GM23338 (cell line): Measurements from ENCODE around the gene ACVRL1. TPM values are rescaled to one million over a fixed set of nuclear protein-coding genes. Genes with fewer than 3 reads are reported as not detected.
A peak's percentile ranks its signal among the peaks of the same experiment; 100 is the strongest.

Experiments used
- ATAC-seq: fragments of 200-7000 bp; cut with Tn5 transposase; 3 replicates; pipeline ENCODE4 v1.9.1; 2020
- DNase-seq: peaks from one replicate; pipeline ENCODE4 v3.0.0-alpha.2; 2015; ENCODE audit warnings: low spot score
- H2AFZ ChIP-seq: fragments of 200-600 bp; sonication (generic); 2 replicates; pipeline ENCODE4 v1.8.0; 2016; ENCODE audit warnings: antibody characterized with exemption, mild to moderate bottlenecking, moderate library complexity
- H3F3A ChIP-seq: fragments of 200-600 bp; sonication (generic); replicated peaks from 2 replicates; pipeline ENCODE4 v1.8.0; 2017; ENCODE audit warnings: antibody characterized with exemption, mixed run types, low read depth
- H3K27ac ChIP-seq: fragments of 200-600 bp; sonication (generic); 2 replicates; pipeline ENCODE4 v1.6.1; 2016; ENCODE audit warnings: low read depth
- H3K27me3 ChIP-seq: fragments of 200-600 bp; sonication (generic); 2 replicates; pipeline ENCODE4 v1.8.0; 2016; ENCODE audit warnings: mild to moderate bottlenecking, mixed run types, moderate library complexity; ENCODE audit not compliant: insufficient read depth
- H3K36me3 ChIP-seq: fragments of 200-600 bp; sonication (generic); 2 replicates; pipeline ENCODE4 v1.8.0; 2016; ENCODE audit warnings: mild to moderate bottlenecking; ENCODE audit not compliant: insufficient read depth
- H3K4me1 ChIP-seq: fragments of 200-600 bp; sonication (generic); 2 replicates; pipeline ENCODE4 v1.8.0; 2016; ENCODE audit warnings: mild to moderate bottlenecking, moderate library complexity; ENCODE audit not compliant: insufficient read depth
- H3K4me2 ChIP-seq: fragments of 200-600 bp; sonication (generic); 2 replicates; pipeline ENCODE4 v1.7.1; 2017; ENCODE audit warnings: mixed run types
- H3K4me3 ChIP-seq: fragments of 200-600 bp; sonication (generic); 2 replicates; pipeline ENCODE4 v1.6.1; 2016; ENCODE audit warnings: mixed run types
- H3K79me2 ChIP-seq: fragments of 200-600 bp; sonication (generic); replicated peaks from 2 replicates; pipeline ENCODE4 v1.8.0; 2017; ENCODE audit warnings: mild to moderate bottlenecking; ENCODE audit not compliant: insufficient read depth
- H3K9me2 ChIP-seq: fragments of 200-600 bp; sonication (generic); 2 replicates; pipeline ENCODE4 v1.8.0; 2017; ENCODE audit not compliant: insufficient read depth
- H4K20me1 ChIP-seq: fragments of 200-600 bp; sonication (generic); replicated peaks from 2 replicates; pipeline ENCODE4 v1.8.0; 2017; ENCODE audit warnings: mild to moderate bottlenecking; ENCODE audit not compliant: insufficient read depth
- H3K27ac Mint-ChIP-seq: 2 replicates; pipeline ENCODE4 v1.8.0; 2020; ENCODE audit warnings: inconsistent platforms, mild to moderate bottlenecking, moderate library complexity, mixed read lengths
- H3K27me3 Mint-ChIP-seq: 3 replicates; pipeline ENCODE4 v1.8.0; 2022; ENCODE audit warnings: low read depth, mild to moderate bottlenecking, moderate library complexity, mixed read lengths, inconsistent platforms; ENCODE audit not compliant: insufficient read depth, poor library complexity
- H3K36me3 Mint-ChIP-seq: 3 replicates; pipeline ENCODE4 v1.8.0; 2021; ENCODE audit warnings: low read depth, mild to moderate bottlenecking, inconsistent platforms, moderate library complexity, mixed read lengths
- H3K4me1 Mint-ChIP-seq: 3 replicates; pipeline ENCODE4 v1.8.0; 2020; ENCODE audit warnings: mild to moderate bottlenecking, inconsistent platforms, mixed read lengths
- H3K4me3 Mint-ChIP-seq: 3 replicates; pipeline ENCODE4 v1.8.0; 2021; ENCODE audit warnings: moderate library complexity, mild to moderate bottlenecking, inconsistent platforms, mixed read lengths
- H3K9me3 Mint-ChIP-seq: 3 replicates; pipeline ENCODE4 v1.8.0; 2020; ENCODE audit warnings: moderate library complexity, mild to moderate bottlenecking, inconsistent platforms, mixed read lengths
- CREB1 ChIP-seq: fragments of 250-450 bp; sonication (Bioruptor Pico); IDR thresholded peaks from 2 replicates; pipeline ENCODE4 v1.5.0; 2020; ENCODE audit warnings: low read depth, mild to moderate bottlenecking, moderate library complexity
- EZH2 ChIP-seq: fragments of 200-600 bp; sonication (generic); IDR thresholded peaks from one replicate; pipeline ENCODE4 v1.8.0; 2017; ENCODE audit warnings: antibody characterized with exemption, mild to moderate bottlenecking, low read depth; ENCODE audit not compliant: unreplicated experiment
- JUNB ChIP-seq: IDR thresholded peaks from one replicate; pipeline ENCODE4 v1.6.1; 2016; ENCODE audit warnings: antibody characterized with exemption; ENCODE audit not compliant: unreplicated experiment
- NANOG ChIP-seq: IDR thresholded peaks from 2 replicates; pipeline ENCODE4 v1.6.1; 2016; ENCODE audit warnings: antibody characterized with exemption, borderline replicate concordance
- POLR2AphosphoS5 ChIP-seq: IDR thresholded peaks from 2 replicates; pipeline ENCODE4 v1.6.1; 2016; ENCODE audit warnings: antibody characterized with exemption, low read depth
- STAT1 ChIP-seq: IDR thresholded peaks from one replicate; pipeline ENCODE4 v1.6.1; 2016; ENCODE audit warnings: antibody characterized with exemption; ENCODE audit not compliant: unreplicated experiment
- polyA plus RNA-seq: library from polyadenylated mRNA; unstranded; fragments of >200 nt; fragmentation: Nextera tagmentation; extraction: Ambion mirVana; gene quantifications from 2 replicates; pipeline ENCODE4 v1.2.1, GENCODE V29; 2016
- total RNA-seq: library from RNA; depleted of rRNA; stranded (reverse); fragments of >200 nt; shearing (Covaris generic); gene quantifications from 2 replicates; pipeline ENCODE4 v1.2.3, GENCODE V29; 2014
- TF ChIP-seq, protein P1 (sequence below): IDR thresholded peaks from 2 replicates; pipeline ENCODE4 v1.6.1; 2016; ENCODE audit warnings: antibody characterized with exemption
- TF ChIP-seq, protein P2 (sequence below), 2 experiments: fragments of 200-600 bp in 1 of 2; sonication (generic) in 1 of 2; conservative IDR thresholded peaks; 2 replicates each; pipeline versions ENCODE4 v1.5.1 to v1.6.1; 2016 to 2017; ENCODE audit warnings: antibody characterized with exemption in 2 of 2, low read depth in 2 of 2, mild to moderate bottlenecking in 2 of 2, moderate library complexity in 1 of 2
- TF ChIP-seq, protein P3 (sequence below): fragments of 250-450 bp; sonication (Bioruptor Pico); IDR thresholded peaks from 2 replicates; pipeline ENCODE4 v1.5.0; 2020; ENCODE audit warnings: mild to moderate bottlenecking, moderate library complexity

Gene ACVRL1
- total and polyA plus RNA-seq, 2 experiments from 2014 or later, result 0.28 TPM; not detected in 1

DNA sequence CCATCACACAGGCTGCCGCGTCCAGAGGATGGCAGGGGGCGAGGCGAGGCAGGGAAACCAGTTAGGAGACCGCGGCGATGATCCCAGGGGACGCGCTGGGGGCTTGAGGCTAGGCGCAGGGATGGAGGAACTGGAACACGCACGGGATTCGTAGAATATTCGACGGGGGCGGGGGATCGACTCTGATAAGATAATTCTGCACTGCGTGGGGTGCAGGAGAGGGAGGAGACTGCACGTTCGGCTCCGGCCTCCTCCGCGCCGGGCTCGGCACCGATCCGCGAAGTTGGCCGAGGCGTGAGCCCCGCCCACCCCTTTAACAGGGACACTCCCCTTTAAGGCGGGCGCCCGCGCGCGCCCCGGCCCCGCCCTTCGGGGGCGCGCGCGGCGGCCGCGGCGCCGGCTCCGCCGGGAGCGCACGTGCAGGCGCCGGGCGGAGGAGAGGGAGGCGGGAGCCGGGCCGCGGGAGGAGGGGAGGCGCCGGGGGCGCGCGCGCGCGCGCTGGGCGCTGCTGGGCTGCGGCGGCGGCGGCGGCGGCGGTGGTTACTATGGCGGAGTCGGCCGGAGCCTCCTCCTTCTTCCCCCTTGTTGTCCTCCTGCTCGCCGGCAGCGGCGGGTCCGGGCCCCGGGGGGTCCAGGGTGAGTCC, 44.0 kb downstream of the ACVRL1 start, which contains the start of gene ACVR1B:
Gene ACVR1B (plus strand): TSS at position 501 of the 644 bp plus-strand sequence. CDS start 45 bp downstream, at position 546.
- H3K27ac Mint-ChIP-seq, result no peak within 1 kb of the TSS
- H3F3A ChIP-seq, result 0 out of 2 replicates have a peak, but pooled peaks cover 4% of the 10 kb centered on the region
- H3K27me3 ChIP-seq, result peaks cover 82% of the 10 kb centered on the region
- no peaks in the 10 kb centered on the region for H3K9me2 ChIP-seq
- no peaks in the 10 kb centered on the region for H3K9me3 Mint-ChIP-seq
- no peak for TF ChIP-seq NANOG
- no peak for TF ChIP-seq EZH2
- peak; percentile 23; the same call in 1 of the 2 replicates for TF ChIP-seq POLR2AphosphoS5
- peaks cover 32% of the 10 kb centered on the region for H3K27me3 Mint-ChIP-seq
- no peaks in the 10 kb centered on the region for H3K36me3 Mint-ChIP-seq
- H3K79me2 ChIP-seq, result peaks cover 36% of the 10 kb centered on the region
- no peak within 1 kb of the TSS for H3K27ac ChIP-seq
- peak; percentile 73 for ATAC-seq
- peaks cover 20% of the 10 kb centered on the region for H3K4me1 Mint-ChIP-seq
- peak; percentile 91 for DNase-seq
- H3K36me3 ChIP-seq, result no peaks in the 10 kb centered on the region
- H3K4me1 ChIP-seq, result peaks cover 10% of the 10 kb centered on the region
- H3K4me3 ChIP-seq, result peak within 1 kb of the TSS; percentile 90
- H4K20me1 ChIP-seq, result peaks cover 33% of the 10 kb centered on the region
- H3K4me2 ChIP-seq, result peak within 1 kb of the TSS; percentile 99
- peak within 1 kb of the TSS; percentile 94 for H2AFZ ChIP-seq
- peak within 1 kb of the TSS; percentile 87 for H3K4me3 Mint-ChIP-seq

GRCh38 chr12:51951843-51952722, 44.8 kb downstream of the ACVRL1 start:
- peaks cover 20% of the 10 kb centered on the region for H3K4me1 Mint-ChIP-seq
- no peaks in the 10 kb centered on the region for H3K36me3 ChIP-seq
- H3K4me3 Mint-ChIP-seq, result peak overlapping the region; percentile 83
- H3K27me3 Mint-ChIP-seq, result peaks cover 32% of the 10 kb centered on the region
- peaks cover 40% of the 10 kb centered on the region for H3K79me2 ChIP-seq
- H3K36me3 Mint-ChIP-seq, result no peaks in the 10 kb centered on the region
- peak overlapping the region; percentile 94 for H2AFZ ChIP-seq
- no peaks in the 10 kb centered on the region for H3K9me3 Mint-ChIP-seq
- peaks cover 38% of the 10 kb centered on the region for H4K20me1 ChIP-seq
- H3K27ac Mint-ChIP-seq, result no peak overlapping the region
- DNase-seq (peak; percentile 67), ATAC-seq (peak; percentile 51)
- no peaks in the 10 kb centered on the region for H3K9me2 ChIP-seq
- peak overlapping the region; percentile 99 for H3K4me2 ChIP-seq
- H3K27me3 ChIP-seq, result peaks cover 82% of the 10 kb centered on the region
- no peak overlapping the region for H3K27ac ChIP-seq
- H3F3A ChIP-seq, result 0 out of 2 replicates have a peak, but pooled peaks cover 4% of the 10 kb centered on the region
- H3K4me1 ChIP-seq, result peaks cover 10% of the 10 kb centered on the region
- peak overlapping the region; percentile 90 for H3K4me3 ChIP-seq
- TF ChIP-seq CREB1 (CRISPR knock-in tag), result no peak
- TF ChIP-seq NANOG, result no peak
- TF ChIP-seq, protein P1, sequence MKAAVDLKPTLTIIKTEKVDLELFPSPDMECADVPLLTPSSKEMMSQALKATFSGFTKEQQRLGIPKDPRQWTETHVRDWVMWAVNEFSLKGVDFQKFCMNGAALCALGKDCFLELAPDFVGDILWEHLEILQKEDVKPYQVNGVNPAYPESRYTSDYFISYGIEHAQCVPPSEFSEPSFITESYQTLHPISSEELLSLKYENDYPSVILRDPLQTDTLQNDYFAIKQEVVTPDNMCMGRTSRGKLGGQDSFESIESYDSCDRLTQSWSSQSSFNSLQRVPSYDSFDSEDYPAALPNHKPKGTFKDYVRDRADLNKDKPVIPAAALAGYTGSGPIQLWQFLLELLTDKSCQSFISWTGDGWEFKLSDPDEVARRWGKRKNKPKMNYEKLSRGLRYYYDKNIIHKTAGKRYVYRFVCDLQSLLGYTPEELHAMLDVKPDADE, result no peak
- TF ChIP-seq, protein P2, sequence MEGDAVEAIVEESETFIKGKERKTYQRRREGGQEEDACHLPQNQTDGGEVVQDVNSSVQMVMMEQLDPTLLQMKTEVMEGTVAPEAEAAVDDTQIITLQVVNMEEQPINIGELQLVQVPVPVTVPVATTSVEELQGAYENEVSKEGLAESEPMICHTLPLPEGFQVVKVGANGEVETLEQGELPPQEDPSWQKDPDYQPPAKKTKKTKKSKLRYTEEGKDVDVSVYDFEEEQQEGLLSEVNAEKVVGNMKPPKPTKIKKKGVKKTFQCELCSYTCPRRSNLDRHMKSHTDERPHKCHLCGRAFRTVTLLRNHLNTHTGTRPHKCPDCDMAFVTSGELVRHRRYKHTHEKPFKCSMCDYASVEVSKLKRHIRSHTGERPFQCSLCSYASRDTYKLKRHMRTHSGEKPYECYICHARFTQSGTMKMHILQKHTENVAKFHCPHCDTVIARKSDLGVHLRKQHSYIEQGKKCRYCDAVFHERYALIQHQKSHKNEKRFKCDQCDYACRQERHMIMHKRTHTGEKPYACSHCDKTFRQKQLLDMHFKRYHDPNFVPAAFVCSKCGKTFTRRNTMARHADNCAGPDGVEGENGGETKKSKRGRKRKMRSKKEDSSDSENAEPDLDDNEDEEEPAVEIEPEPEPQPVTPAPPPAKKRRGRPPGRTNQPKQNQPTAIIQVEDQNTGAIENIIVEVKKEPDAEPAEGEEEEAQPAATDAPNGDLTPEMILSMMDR (conservative IDR thresholded peaks at IDR 0.05; ENCODE audit: low read depth in 2 of 2), result no peak
- no peak; the same call in 1 of the 2 replicates for TF ChIP-seq POLR2AphosphoS5
- TF ChIP-seq, protein P3, sequence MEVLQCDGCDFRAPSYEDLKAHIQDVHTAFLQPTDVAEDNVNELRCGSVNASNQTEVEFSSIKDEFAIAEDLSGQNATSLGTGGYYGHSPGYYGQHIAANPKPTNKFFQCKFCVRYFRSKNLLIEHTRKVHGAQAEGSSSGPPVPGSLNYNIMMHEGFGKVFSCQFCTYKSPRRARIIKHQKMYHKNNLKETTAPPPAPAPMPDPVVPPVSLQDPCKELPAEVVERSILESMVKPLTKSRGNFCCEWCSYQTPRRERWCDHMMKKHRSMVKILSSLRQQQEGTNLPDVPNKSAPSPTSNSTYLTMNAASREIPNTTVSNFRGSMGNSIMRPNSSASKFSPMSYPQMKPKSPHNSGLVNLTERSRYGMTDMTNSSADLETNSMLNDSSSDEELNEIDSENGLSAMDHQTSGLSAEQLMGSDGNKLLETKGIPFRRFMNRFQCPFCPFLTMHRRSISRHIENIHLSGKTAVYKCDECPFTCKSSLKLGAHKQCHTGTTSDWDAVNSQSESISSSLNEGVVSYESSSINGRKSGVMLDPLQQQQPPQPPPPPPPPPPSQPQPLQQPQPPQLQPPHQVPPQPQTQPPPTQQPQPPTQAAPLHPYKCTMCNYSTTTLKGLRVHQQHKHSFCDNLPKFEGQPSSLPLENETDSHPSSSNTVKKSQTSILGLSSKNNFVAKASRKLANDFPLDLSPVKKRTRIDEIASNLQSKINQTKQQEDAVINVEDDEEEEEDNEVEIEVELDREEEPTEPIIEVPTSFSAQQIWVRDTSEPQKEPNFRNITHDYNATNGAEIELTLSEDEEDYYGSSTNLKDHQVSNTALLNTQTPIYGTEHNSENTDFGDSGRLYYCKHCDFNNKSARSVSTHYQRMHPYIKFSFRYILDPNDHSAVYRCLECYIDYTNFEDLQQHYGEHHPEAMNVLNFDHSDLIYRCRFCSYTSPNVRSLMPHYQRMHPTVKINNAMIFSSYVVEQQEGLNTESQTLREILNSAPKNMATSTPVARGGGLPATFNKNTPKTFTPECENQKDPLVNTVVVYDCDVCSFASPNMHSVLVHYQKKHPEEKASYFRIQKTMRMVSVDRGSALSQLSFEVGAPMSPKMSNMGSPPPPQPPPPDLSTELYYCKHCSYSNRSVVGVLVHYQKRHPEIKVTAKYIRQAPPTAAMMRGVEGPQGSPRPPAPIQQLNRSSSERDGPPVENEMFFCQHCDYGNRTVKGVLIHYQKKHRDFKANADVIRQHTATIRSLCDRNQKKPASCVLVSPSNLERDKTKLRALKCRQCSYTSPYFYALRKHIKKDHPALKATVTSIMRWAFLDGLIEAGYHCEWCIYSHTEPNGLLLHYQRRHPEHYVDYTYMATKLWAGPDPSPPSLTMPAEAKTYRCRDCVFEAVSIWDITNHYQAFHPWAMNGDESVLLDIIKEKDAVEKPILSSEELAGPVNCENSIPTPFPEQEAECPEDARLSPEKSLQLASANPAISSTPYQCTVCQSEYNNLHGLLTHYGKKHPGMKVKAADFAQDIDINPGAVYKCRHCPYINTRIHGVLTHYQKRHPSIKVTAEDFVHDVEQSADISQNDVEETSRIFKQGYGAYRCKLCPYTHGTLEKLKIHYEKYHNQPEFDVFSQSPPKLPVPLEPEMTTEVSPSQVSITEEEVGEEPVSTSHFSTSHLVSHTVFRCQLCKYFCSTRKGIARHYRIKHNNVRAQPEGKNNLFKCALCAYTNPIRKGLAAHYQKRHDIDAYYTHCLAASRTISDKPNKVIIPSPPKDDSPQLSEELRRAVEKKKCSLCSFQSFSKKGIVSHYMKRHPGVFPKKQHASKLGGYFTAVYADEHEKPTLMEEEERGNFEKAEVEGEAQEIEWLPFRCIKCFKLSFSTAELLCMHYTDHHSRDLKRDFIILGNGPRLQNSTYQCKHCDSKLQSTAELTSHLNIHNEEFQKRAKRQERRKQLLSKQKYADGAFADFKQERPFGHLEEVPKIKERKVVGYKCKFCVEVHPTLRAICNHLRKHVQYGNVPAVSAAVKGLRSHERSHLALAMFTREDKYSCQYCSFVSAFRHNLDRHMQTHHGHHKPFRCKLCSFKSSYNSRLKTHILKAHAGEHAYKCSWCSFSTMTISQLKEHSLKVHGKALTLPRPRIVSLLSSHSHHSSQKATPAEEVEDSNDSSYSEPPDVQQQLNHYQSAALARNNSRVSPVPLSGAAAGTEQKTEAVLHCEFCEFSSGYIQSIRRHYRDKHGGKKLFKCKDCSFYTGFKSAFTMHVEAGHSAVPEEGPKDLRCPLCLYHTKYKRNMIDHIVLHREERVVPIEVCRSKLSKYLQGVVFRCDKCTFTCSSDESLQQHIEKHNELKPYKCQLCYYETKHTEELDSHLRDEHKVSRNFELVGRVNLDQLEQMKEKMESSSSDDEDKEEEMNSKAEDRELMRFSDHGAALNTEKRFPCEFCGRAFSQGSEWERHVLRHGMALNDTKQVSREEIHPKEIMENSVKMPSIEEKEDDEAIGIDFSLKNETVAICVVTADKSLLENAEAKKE (CRISPR knock-in tag), result no peak
- no peak for TF ChIP-seq JUNB
- no peak for TF ChIP-seq EZH2
- TF ChIP-seq STAT1, result no peak
